ENCODE results near the gene INSM1. TPM values are rescaled to one million over a fixed set of nuclear protein-coding genes. Genes with fewer than 3 reads are reported as not detected.
A peak's percentile ranks its signal among the peaks of the same experiment; 100 is the strongest.

INSM1 gene
- total RNA-seq, 6 experiments from 2014 or later: not detected

DNA sequence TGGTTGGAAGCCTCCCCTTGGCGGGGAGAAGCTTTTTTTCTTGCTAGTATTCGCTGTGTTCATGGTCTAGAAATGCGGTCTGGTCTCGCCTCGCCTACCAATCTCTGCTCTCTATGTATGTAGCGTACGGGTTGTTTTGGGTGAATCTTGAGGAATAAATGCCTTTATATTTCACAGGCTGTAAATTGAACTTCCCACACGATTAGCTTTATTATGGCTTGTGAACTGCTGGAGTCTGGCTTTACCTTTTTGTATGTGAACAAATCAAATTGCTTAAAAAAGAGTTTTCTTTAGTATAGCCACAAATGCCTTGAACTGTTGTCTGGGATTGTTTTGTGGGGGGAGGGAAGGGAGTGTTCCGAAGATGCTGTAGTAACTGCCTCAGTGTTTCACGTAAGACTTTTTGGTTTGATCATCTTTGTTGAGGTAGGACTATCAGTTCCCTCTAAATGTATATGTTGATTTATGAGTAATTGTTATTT is 2.2 kb downstream of the INSM1 start:
- Mint-ChIP-seq H3K9me3 (no peaks in the 10 kb centered on the region), H3K27me3 (ENCODE audit: insufficient read depth) (peaks cover 42% of the 10 kb centered on the region), H3K27ac (no peak overlapping the region), H3K36me3 (ENCODE audit: low read depth) (no peaks in the 10 kb centered on the region), H3K4me3 (no peak overlapping the region), H3K4me1 (ENCODE audit: low read depth) (peaks cover 11% of the 10 kb centered on the region)
- TF ChIP-seq, protein P1, sequence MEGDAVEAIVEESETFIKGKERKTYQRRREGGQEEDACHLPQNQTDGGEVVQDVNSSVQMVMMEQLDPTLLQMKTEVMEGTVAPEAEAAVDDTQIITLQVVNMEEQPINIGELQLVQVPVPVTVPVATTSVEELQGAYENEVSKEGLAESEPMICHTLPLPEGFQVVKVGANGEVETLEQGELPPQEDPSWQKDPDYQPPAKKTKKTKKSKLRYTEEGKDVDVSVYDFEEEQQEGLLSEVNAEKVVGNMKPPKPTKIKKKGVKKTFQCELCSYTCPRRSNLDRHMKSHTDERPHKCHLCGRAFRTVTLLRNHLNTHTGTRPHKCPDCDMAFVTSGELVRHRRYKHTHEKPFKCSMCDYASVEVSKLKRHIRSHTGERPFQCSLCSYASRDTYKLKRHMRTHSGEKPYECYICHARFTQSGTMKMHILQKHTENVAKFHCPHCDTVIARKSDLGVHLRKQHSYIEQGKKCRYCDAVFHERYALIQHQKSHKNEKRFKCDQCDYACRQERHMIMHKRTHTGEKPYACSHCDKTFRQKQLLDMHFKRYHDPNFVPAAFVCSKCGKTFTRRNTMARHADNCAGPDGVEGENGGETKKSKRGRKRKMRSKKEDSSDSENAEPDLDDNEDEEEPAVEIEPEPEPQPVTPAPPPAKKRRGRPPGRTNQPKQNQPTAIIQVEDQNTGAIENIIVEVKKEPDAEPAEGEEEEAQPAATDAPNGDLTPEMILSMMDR (IDR thresholded peaks at IDR 0.05): no peak
- DNase-seq: no peak

DNA sequence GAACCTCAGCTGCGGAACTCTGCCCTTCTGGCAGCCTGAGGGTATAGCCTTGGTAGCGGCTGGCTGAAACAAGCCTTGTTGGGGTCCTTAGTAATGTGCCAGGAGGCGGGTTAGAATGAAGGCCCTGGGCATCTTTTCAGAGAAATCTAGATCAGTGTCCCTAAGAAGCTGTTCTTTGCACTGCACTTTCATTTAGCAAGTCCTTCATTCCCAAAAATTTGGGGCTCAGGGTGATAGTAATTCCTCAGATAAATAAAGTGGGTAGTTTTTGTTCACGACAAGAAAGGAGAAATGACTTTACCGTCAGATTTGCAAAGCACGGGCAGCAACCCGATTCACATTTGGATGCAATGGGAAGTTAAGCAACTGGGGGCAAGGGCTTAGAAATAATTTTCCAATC is 3.2 kb downstream of the INSM1 start:
- no peaks in the 10 kb centered on the region for H3K36me3 Mint-ChIP-seq (ENCODE audit: low read depth)
- H3K9me3 Mint-ChIP-seq: no peaks in the 10 kb centered on the region
- DNase-seq: no peak
- TF ChIP-seq, protein P1 (IDR thresholded peaks at IDR 0.05): no peak
- H3K4me1 Mint-ChIP-seq (ENCODE audit: low read depth): peaks cover 11% of the 10 kb centered on the region
- H3K27me3 Mint-ChIP-seq (ENCODE audit: insufficient read depth): peaks cover 43% of the 10 kb centered on the region
- no peak overlapping the region for H3K27ac Mint-ChIP-seq
- H3K4me3 Mint-ChIP-seq: no peak overlapping the region

DNA sequence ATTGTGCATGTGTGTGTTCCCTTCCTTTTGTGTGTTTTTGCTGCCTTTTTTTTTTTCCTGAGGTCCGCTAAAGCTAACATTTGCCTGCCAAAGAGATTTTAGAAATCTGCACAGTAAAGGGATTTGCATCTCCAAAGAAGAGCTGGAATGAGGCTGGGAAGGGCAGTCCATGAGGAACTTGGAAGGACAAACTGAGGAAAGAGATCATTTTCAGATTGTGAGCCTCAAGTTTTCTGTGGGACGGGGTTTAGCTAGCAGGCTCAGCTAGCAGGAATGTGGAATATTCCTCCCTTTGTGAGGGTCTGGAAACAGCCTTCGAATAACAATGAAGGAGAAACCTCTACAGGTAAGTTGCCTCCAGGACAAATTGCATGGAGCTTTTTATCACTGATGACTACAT is 3.8 kb downstream of the INSM1 start:
- peaks cover 11% of the 10 kb centered on the region for H3K4me1 Mint-ChIP-seq (ENCODE audit: low read depth)
- H3K27ac Mint-ChIP-seq: no peak overlapping the region
- DNase-seq: no peak
- no peak overlapping the region for H3K4me3 Mint-ChIP-seq
- TF ChIP-seq, protein P1 (IDR thresholded peaks at IDR 0.05): no peak
- H3K27me3 Mint-ChIP-seq (ENCODE audit: insufficient read depth): peaks cover 41% of the 10 kb centered on the region
- no peaks in the 10 kb centered on the region for H3K9me3 Mint-ChIP-seq
- H3K36me3 Mint-ChIP-seq (ENCODE audit: low read depth): no peaks in the 10 kb centered on the region

DNA sequence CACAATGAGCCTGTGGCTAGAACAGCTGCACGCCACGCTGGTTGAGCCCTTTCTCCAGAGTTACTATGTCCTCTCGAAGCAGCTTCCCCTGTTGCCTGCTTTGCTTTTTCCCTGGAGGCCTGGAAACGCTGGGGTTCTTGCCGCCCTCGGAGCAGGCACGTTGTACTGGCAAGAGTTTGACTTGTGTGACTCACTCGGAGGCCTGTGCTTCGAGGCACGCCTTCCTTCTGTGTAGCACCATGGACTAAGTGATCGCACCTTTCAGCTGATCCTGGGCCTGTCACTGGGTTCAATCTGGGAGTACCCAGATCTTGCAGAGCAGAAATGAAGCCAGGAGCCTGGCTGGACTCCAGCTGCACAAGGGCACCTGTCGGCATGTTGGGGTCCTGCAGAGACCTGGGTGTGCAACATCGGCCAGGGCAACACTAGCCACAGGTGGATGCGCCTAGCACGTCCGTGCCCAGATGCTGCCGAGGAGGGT is 5.2 kb downstream of the INSM1 start:
- TF ChIP-seq, protein P1 (IDR thresholded peaks at IDR 0.05): no peak
- H3K9me3 Mint-ChIP-seq: no peaks in the 10 kb centered on the region
- H3K27me3 Mint-ChIP-seq (ENCODE audit: insufficient read depth): peaks cover 38% of the 10 kb centered on the region
- peaks cover 11% of the 10 kb centered on the region for H3K4me1 Mint-ChIP-seq (ENCODE audit: low read depth)
- H3K27ac Mint-ChIP-seq: no peak overlapping the region
- DNase-seq: peak; percentile 53
- H3K4me3 Mint-ChIP-seq: no peak overlapping the region; the same call in 1 of the 2 replicates
- H3K36me3 Mint-ChIP-seq (ENCODE audit: low read depth): no peaks in the 10 kb centered on the region

DNA sequence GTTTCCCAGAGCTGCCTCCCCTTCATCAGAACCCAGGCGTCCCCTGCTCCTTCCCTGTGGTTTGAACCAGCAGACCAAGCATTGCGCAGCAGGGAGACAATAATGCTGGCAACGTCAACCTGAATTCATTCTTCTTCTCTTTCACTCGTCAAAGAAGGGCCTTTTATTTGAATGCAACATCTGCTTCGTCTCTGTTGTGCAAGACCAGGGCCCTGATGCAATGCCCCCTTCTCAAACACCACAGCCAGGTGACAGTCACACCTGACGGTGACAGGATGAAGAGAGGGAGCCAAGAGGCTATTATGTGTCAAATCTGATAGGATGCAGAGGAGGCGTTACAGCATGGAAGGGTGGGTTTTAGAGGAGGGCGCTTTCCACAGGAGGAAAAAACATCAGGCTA is 8.0 kb downstream of the INSM1 start:
- TF ChIP-seq, protein P1 (IDR thresholded peaks at IDR 0.05): no peak
- Mint-ChIP-seq H3K27me3 (ENCODE audit: insufficient read depth) (peaks cover 32% of the 10 kb centered on the region), H3K36me3 (ENCODE audit: low read depth) (0 out of 2 replicates have a peak, but pooled peaks cover 7% of the 10 kb centered on the region), H3K4me3 (no peak overlapping the region), H3K9me3 (peaks cover 4% of the 10 kb centered on the region), H3K27ac (no peak overlapping the region), H3K4me1 (ENCODE audit: low read depth) (peaks cover 11% of the 10 kb centered on the region)
- no peak for DNase-seq

DNA sequence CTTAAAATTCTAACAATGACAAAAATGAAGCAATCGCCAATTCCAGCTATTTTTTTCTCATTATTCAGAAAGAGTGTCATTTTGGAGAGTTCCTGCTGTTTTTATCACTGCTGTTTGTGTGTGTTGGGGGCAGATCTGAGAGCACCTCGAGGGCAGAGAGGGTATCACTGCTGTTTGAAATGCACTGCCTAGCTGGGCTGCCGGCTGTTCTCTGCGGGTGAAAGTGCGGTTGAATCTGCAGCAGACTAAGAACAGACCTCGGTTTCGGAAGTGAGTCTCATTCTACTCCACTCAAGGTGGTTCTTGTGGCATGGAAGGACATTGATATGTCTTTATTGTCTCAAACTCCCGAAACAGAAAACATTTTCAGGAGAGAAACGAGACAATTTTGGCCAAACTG is 18.3 kb downstream of the INSM1 start:
- no peaks in the 10 kb centered on the region for H3K36me3 Mint-ChIP-seq (ENCODE audit: low read depth)
- no peaks in the 10 kb centered on the region for H3K4me1 Mint-ChIP-seq (ENCODE audit: low read depth)
- H3K27ac Mint-ChIP-seq: no peak overlapping the region
- peaks cover 12% of the 10 kb centered on the region for H3K27me3 Mint-ChIP-seq (ENCODE audit: insufficient read depth)
- H3K9me3 Mint-ChIP-seq: no peaks in the 10 kb centered on the region
- DNase-seq: no peak
- TF ChIP-seq, protein P1 (IDR thresholded peaks at IDR 0.05): no peak
- no peak overlapping the region for H3K4me3 Mint-ChIP-seq

Data from HFFc6 (cell line).